Measurements from ENCODE around the gene YPEL2.

DNA sequence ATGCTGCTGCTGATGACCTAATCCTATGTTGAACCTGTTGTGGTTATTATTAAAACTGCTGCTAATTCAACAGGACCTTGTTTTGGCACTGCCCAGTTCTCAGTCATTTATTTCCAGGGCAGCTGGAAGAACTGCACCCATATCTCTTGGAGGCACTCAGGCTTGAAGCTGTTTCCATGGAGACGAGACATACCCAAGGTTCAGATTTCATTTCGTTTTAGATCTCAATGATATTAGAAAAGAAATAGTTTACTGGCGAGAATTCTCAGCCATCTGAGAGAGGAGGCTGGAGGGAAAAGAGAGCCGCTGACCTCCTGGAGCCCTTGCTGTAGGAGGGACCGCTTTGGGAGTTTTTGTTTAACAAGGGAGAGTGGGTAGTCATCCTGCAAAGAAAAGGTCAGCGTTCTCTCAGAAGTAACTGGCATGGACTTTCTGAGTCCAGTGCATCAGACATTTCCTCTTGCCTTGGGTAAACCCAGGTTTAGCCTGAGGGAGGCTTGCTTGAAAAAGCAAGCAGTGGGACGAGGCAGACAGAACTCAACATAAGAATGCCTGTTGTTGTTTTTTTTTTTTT lies 75.4 kb downstream of the YPEL2 start:
- no peak for TF ChIP-seq EZH2phosphoT487 (IDR thresholded peaks at IDR 0.05; ENCODE audit: low read depth, severe bottlenecking, unreplicated experiment)
- TF ChIP-seq, protein P1, sequence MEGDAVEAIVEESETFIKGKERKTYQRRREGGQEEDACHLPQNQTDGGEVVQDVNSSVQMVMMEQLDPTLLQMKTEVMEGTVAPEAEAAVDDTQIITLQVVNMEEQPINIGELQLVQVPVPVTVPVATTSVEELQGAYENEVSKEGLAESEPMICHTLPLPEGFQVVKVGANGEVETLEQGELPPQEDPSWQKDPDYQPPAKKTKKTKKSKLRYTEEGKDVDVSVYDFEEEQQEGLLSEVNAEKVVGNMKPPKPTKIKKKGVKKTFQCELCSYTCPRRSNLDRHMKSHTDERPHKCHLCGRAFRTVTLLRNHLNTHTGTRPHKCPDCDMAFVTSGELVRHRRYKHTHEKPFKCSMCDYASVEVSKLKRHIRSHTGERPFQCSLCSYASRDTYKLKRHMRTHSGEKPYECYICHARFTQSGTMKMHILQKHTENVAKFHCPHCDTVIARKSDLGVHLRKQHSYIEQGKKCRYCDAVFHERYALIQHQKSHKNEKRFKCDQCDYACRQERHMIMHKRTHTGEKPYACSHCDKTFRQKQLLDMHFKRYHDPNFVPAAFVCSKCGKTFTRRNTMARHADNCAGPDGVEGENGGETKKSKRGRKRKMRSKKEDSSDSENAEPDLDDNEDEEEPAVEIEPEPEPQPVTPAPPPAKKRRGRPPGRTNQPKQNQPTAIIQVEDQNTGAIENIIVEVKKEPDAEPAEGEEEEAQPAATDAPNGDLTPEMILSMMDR (IDR thresholded peaks at IDR 0.05; ENCODE audit: poor library complexity) = no peak

Data from hepatocyte (in vitro differentiated cells).